ENCODE measurements around the gene ALG8.

DNA sequence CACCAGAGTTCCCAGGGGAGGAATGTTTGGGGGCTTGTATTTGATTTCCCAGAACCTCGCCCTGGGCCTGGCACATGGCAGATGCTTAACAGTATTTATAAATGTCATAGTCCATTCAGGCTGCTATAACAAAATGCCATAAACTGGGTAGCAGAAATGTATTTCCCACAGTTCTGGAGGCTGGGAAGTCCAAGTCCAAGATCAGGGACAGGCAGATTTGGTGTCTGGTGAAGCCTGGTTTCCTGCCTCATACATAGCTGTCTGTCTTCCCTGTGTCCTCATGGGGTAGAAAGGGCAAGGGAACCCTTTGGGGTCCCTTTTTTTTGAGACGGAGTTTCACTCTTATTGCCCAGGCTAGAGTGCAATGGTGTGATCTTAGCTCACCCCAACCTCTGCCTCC is 25.0 kb upstream of the ALG8 start:
- no peak for TF ChIP-seq EZH2 (IDR thresholded peaks at IDR 0.05; ENCODE audit: borderline replicate concordance, insufficient read depth, low read length, poor library complexity, severe bottlenecking)
- TF ChIP-seq CTCF (IDR thresholded peaks at IDR 0.05; ENCODE audit: poor library complexity, severe bottlenecking) = no peak
- TF ChIP-seq REST (IDR thresholded peaks at IDR 0.05; ENCODE audit: borderline replicate concordance) = no peak
- no peak for TF ChIP-seq RAD21 (conservative IDR thresholded peaks at IDR 0.05)
- no peak for TF ChIP-seq TAF1 (IDR thresholded peaks at IDR 0.05; ENCODE audit: low read depth)
- TF ChIP-seq EP300 (conservative IDR thresholded peaks at IDR 0.05; ENCODE audit: poor library complexity, severe bottlenecking) = no peak
- no peak for TF ChIP-seq POLR2AphosphoS5 (IDR thresholded peaks at IDR 0.05)
- no peak for TF ChIP-seq SMC3 (conservative IDR thresholded peaks at IDR 0.05; ENCODE audit: poor library complexity)
- TF ChIP-seq MXI1 (conservative IDR thresholded peaks at IDR 0.05; ENCODE audit: poor library complexity, severe bottlenecking) = no peak
